Left lung (tissue), 10 donors: Measurements from ENCODE around the gene RHO. TPM values are rescaled to one million over a fixed set of nuclear protein-coding genes. Genes with fewer than 3 reads are reported as not detected.

Experiments used
- ATAC-seq: fragments of 200-7000 bp; cut with Tn5 transposase; one replicate; pipeline ENCODE4 v1.9.1; 2020; ENCODE audit warnings: moderate library complexity
- DNase-seq, 4 donors: peaks; one replicate each; pipeline ENCODE4 v3.0.0-alpha.2; 2013 to 2020
- H3K27ac ChIP-seq, 2 donors: fragments of 200-600 bp; sonication (generic) in 1 of 2; one replicate each; pipeline versions ENCODE4 v1.5.0 to v1.8.0; 2020 to 2021
- H3K27me3 ChIP-seq, 2 donors: fragments of 200-600 bp; sonication (generic) in 1 of 2; one replicate each; pipeline versions ENCODE4 v1.5.0 to v1.8.0; 2020 to 2021
- H3K36me3 ChIP-seq, 2 donors: fragments of 200-600 bp; sonication (generic) in 1 of 2; one replicate each; pipeline versions ENCODE4 v1.5.0 to v1.8.0; 2020 to 2021
- H3K4me1 ChIP-seq, 2 donors: fragments of 200-600 bp; one replicate each; pipeline ENCODE4 v1.8.0; 2021
- H3K4me3 ChIP-seq, 2 donors: fragments of 200-600 bp; sonication (generic) in 1 of 2; one replicate each; pipeline versions ENCODE4 v1.5.0 to v1.8.0; 2020 to 2021; ENCODE audit warnings: mild to moderate bottlenecking in 1 of 2
- H3K9me3 ChIP-seq, 2 donors: fragments of 200-600 bp; sonication (generic) in 1 of 2; one replicate each; pipeline versions ENCODE4 v1.5.0 to v1.8.0; 2020 to 2021
- CTCF ChIP-seq, 2 donors: fragments of 200-600 bp; sonication (generic) in 1 of 2; IDR thresholded peaks; one replicate each; pipeline versions ENCODE4 v1.5.0 to v1.8.0; 2021; ENCODE audit warnings: antibody characterized with exemption in 2 of 2
- intact Hi-C, 2 donors: fragments of 100-400 bp; cut with DNase I; formaldehyde crosslinking; loops; one replicate each; pipeline versions ENCODE4 v1.11.2 to v1.14.2; 2022
- polyA plus RNA-seq, 6 donors: library from polyadenylated mRNA; unstranded; fragments of 120-200 nt; gene quantifications; one replicate each; pipeline ENCODE4 v1.2.1, GENCODE V29; 2013; ENCODE audit not compliant: insufficient read length in 6 of 6
- total RNA-seq, 2 donors: library from RNA; stranded (reverse); fragmentation: NEBNext Ultra II Directional; extraction: Animal tissue kit (Norgen Biotek cat#: 25700); gene quantifications; one replicate each; pipeline ENCODE4 v1.2.1, GENCODE V29; 2021
- donor health status: DM: no; HTN: yes; CAD: no.
- donor health status: DM: no; HTN: no; CAD: no.

RHO gene
- total and polyA plus RNA-seq, 8 donors, result 0.08 to 0.17 (median 0.09) TPM; not detected in 2

GRCh38 chr3:129518038-129518561 lies 10.3 kb upstream of the RHO start:
- Histone ChIP-seq H3K27me3 (no peaks in the 10 kb centered on the region), H3K36me3 (peaks cover 0 to 47% of the 10 kb centered on the region in 2 donors), H3K9me3 (no peaks in the 10 kb centered on the region), H3K4me1 (no peaks in the 10 kb centered on the region), H3K4me3 (no peak overlapping the region), H3K27ac (no peak overlapping the region)
- no peak for TF ChIP-seq CTCF (IDR thresholded peaks at IDR 0.05)
- ATAC-seq, result no peak
- intact Hi-C loops, result no loop called here
- DNase-seq, result no peak

- Histone ChIP-seq H3K9me3 (no peaks in the 10 kb centered on the region), H3K4me1 (no peaks in the 10 kb centered on the region), H3K36me3 (peaks cover 0 to 42% of the 10 kb centered on the region in 2 donors), H3K27me3 (no peaks in the 10 kb centered on the region), H3K4me3 (no peak overlapping the region), H3K27ac (no peak overlapping the region)
- no peak for TF ChIP-seq CTCF (IDR thresholded peaks at IDR 0.05)
- ATAC-seq (no peak), DNase-seq (no peak)
- intact Hi-C loops, result no loop called here
These were observed 9.9 kb upstream of the RHO start for GRCh38 chr3:129518581-129518980.

GRCh38 chr3:129519449-129519848 lies 9.0 kb upstream of the RHO start:
- no peaks in the 10 kb centered on the region for H3K9me3 ChIP-seq
- H3K36me3 ChIP-seq, result peaks cover 0 to 34% of the 10 kb centered on the region in 2 donors
- no peaks in the 10 kb centered on the region for H3K4me1 ChIP-seq
- no peak for ATAC-seq
- no peak for TF ChIP-seq CTCF (IDR thresholded peaks at IDR 0.05)
- no peaks in the 10 kb centered on the region for H3K27me3 ChIP-seq
- intact Hi-C loops, result no loop called here
- H3K27ac ChIP-seq, result no peak overlapping the region
- H3K4me3 ChIP-seq, result no peak overlapping the region
- DNase-seq, result no peak

GRCh38 chr3:129519896-129520715 lies 8.3 kb upstream of the RHO start:
- Histone ChIP-seq H3K9me3 (no peaks in the 10 kb centered on the region), H3K36me3 (peaks cover 0 to 27% of the 10 kb centered on the region in 2 donors), H3K4me1 (peaks cover 0 to 3% of the 10 kb centered on the region in 2 donors), H3K4me3 (no peak overlapping the region), H3K27ac (no peak overlapping the region), H3K27me3 (no peaks in the 10 kb centered on the region)
- TF ChIP-seq CTCF (IDR thresholded peaks at IDR 0.05), result no peak
- DNase-seq, result no peak
- ATAC-seq, result no peak
- intact Hi-C loops, result no loop called here

- peaks cover 0 to 12% of the 10 kb centered on the region in 2 donors for H3K4me1 ChIP-seq
- TF ChIP-seq CTCF (IDR thresholded peaks at IDR 0.05), result no peak
- DNase-seq, result no peak
- no peaks in the 10 kb centered on the region for H3K27me3 ChIP-seq
- intact Hi-C loops, result no loop called here
- H3K9me3 ChIP-seq, result no peaks in the 10 kb centered on the region
- no peak for ATAC-seq
- no peak overlapping the region for H3K27ac ChIP-seq
- H3K4me3 ChIP-seq, result no peak overlapping the region
- peaks cover 0 to 26% of the 10 kb centered on the region in 2 donors for H3K36me3 ChIP-seq
These were observed 7.5 kb upstream of the RHO start for GRCh38 chr3:129520960-129521359.
